Stimulated activated CD4-positive, alpha-beta T cell treated with anti-CD3 and anti-CD28 coated beads, Interleukin-15, amount 100 ng/mL, for 48 hours (primary cell): ENCODE measurements around the gene MCC.
A peak's percentile ranks its signal among the peaks of the same experiment; 100 is the strongest.
"Not testable (repeated sequence)": the region's sequence is repeated elsewhere in the genome, so short reads cannot be mapped to it uniquely, and the experiment has no call there.

Source experiments
- DNase-seq, 2 donors: peaks; one replicate each; pipeline ENCODE4 v3.0.0-alpha.2; 2020; ENCODE audit warnings: low read depth in 2 of 2

The MCC gene

DNA sequence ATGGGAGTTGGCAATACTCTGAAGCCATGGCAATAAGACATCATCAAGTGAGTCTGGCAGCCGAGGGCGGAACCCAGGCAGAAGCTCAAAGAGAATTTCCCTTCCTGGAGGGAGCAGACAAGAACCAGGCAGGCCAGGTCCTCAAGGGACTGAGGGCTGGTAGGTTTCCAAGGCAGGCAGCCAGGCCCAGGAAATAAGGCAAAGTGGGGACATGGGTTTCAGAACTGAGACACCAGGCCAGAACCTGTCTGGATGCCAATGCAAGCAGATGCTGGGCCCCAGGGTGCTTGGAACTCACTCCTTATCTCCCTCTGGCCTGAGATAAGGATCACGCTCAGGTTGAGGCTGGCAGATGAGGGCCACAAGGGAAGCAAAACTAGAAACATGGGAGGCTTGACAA is 62.3 kb downstream of the MCC start:
- no peak for DNase-seq

- no peak for DNase-seq
These were observed 66.6 kb downstream of the MCC start for GRCh38 chr5:113421693-113422092.

DNA sequence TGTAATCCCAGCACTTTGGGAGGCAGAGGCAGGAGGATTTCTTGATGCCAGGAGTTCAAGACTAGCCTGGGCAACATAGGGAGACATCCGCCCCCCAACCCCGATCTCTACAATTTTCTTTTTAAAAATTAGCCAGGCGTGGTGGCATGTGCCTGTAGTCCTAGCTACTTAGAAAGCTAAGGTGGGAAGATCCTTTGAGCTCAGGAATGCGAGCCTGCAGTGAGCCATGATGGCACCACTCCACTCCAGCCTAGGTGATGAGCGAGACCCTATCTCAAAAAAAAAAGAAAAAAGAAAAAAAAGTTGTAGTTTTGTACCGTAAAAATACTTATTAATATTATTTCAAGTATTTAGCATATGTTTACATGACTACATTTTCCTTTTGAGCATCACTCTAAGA is 82.7 kb downstream of the MCC start:
- no peak for DNase-seq

DNA sequence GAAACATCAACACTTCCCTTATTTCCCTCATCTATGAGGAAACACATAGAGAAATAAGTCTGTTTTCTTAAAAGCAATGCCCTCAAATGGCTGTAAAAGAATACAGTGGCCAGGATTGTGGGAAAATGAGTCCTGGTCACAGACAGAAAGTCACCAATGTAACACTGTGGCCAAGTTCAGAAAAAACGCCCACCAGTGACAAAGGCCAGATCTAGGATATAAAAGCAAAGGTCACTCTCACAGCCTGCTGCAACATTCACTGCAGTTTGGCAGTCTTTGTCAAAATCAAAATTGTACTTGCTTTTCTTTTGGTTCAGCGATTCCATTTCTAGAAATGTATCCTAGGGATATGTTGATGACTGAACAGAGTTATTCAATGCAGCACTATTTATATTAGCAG is 84.0 kb downstream of the MCC start:
- DNase-seq = no peak

DNA sequence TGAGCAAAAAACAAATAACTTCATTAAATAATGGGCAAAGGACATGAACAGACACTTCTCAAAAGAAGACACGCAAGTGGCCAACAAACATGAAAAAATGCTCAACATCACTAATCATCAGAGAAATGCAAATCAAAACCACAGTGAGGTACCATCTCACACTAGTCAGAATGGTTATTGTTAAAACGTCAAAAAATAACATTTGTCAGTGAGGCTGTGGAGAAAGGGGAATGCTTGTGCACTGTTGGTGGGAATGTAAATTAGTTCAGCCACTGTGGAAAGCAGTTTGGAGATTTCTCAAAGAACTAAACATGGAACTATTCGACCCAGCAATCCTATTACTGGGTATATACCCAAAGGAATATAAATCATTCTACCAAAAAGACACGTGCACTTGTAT is 90.3 kb downstream of the MCC start:
- DNase-seq = not testable (repeated sequence)

DNA sequence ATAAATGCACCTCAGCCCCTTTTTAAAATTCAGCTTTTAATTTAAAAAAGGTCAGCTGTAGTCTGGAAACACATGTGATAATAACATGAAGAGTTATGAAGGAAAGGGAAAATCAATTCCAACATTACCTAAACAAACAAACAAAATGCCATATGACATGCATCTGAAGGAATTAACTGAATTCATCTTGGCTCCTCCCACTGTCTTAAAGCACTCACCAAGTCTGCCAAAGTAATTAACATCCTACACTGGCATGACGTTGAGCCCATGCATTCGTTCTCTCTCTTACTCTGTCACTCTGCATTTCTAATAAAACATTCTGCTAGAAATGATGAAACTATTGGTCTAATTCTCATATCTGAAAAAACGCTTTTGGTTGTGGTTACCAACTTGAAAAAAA is 91.2 kb downstream of the MCC start:
- no peak for DNase-seq

DNA sequence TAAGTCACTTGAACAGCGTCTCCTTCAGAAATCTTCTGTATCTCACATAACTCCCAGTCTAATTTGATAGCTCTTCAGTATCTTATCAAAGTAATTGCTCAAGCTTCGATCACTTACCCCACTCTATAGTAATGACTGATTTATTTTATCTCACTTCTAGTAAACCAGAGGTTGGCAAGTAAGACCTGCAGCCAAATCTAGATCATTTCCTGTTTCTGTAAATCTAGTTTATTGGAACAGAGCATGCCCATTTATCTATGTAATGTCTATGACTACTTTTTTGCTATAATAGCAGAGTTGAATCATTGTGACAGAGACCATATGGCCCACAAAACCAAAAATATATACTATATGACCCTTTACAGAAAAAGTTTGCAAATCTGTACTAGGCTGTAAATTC is 93.6 kb downstream of the MCC start:
- no peak for DNase-seq

GRCh38 chr5:113390224-113390623 is 98.0 kb downstream of the MCC start:
- DNase-seq = no peak

DNA sequence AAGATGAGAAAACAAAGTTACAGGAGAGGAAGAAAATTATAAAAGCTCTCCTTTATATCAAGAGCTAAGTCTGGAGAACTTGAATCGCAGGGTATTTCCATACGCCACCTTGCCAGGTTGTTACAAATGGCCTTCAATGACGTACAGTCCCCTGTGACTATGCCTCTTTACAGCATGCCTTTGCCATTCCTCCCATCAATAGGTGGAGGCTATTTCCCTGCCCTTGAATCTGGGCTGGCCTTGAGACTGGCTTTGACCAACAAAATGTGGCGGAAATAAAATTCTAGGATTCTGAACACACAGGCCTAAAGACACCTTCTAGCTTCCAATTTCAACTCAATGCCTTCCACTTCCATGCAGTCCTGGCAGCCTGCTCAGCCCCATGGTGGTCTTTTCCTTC is 99.1 kb downstream of the MCC start:
- DNase-seq = no peak

DNA sequence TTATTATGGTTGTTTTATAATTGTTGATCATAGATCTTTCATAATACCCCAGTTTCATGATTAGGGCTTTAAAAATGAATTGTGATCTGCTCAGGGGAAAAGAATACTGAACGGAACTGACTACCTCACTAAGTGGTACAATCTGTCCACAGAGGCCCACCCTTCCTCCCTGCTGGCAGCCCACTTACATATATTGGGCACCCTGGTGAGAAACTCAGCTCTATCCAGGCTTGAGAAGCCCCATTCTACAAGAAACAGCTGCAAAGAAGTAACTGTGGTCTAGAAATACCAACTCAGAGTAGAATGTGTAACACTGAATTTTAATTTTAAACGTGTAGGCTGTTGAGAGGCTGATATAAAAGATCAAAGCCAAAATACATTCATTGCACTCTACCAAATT is 100.4 kb downstream of the MCC start:
- no peak for DNase-seq

- no peak for DNase-seq
These were observed 103.4 kb downstream of the MCC start for GRCh38 chr5:113384782-113385285.

DNA sequence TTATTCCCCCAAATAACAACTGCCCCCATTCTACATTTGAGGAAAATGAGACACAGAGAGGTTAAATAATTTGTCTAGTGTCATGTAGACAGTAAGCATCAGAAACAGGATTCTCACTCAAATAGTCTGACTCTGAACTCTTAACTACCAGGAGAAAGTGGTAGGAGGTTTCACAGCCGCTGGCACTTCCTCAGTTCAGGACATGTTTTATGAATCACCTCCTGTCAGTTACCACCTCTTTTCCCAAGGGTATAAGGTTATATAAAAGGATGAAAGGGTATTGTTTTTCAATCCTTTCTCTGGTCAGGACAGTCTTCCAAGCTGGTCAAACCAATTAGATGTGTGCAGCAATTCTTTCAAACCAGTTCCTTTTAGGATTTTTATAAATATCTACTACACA is 105.5 kb downstream of the MCC start:
- no peak for DNase-seq

DNA sequence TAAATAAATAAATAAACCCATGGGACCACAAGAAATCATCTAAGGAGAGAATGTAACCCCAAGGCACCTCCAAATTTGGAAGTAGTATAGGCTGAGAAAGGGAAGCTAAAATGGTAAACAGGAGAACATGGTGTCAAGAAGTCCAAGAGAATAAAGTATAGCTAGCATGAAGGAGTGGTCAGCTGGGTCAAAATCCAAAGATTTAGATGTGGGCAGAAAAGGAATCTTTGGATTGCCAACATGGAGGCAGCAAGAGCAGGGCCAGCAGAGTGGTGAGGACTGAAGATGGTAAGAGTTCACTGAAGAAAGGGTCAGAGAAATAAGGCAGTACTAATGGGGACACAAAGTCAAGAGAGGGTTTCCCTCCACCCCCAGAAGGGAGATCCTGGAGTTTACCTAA is 106.5 kb downstream of the MCC start:
- DNase-seq = no peak

GRCh38 chr5:113380807-113381326 is 107.4 kb downstream of the MCC start:
- DNase-seq = no peak

DNA sequence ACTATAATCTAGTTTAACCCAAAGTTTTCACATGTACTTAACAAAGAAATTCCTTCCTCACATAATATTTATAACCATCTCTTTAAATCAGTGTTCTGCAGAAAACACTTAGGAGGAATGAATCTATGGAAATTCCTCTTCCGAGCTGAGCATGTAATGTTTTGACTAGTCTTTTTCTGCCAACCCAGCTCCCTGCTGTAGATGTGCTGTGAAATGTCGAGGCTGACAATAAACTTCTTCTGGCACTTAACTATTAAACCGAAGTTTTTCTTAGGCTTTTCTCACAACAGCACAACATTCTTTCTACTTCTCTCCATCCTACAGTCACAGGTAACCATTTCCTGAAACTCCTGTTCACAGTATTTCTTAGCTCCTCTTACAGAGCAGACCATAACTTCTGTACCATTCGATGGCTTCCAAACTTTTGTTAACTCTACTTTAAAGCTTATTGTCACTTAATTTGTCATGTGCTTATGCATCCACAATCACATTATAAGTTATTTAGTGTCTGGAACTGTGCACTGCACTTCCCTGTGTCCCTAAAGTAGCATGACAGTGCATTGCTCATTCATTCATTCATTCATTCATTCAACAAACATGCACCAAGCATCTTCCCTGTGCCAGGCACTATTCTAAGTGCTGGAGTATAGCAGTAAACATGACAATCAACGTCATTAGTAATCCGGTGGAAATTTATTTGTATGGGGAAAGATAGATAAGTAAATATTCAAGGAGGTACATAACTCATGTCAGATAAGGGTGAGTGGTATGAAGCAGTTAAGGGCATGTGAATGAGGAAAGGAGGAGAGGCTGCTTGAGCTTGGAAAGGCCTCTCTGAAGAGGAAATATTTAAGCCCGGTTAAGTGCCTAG is 108.1 kb downstream of the MCC start:
- DNase-seq = no peak

- DNase-seq = peak; percentile 11 to 36
These were observed 109.2 kb downstream of the MCC start for GRCh38 chr5:113378959-113379541.

- no peak for DNase-seq
These were observed 109.7 kb downstream of the MCC start for GRCh38 chr5:113378514-113378913.

- no peak for DNase-seq
These were observed 110.2 kb downstream of the MCC start for GRCh38 chr5:113378081-113378480.

- no peak for DNase-seq
These were observed 111.6 kb downstream of the MCC start for GRCh38 chr5:113376640-113377039.

DNA sequence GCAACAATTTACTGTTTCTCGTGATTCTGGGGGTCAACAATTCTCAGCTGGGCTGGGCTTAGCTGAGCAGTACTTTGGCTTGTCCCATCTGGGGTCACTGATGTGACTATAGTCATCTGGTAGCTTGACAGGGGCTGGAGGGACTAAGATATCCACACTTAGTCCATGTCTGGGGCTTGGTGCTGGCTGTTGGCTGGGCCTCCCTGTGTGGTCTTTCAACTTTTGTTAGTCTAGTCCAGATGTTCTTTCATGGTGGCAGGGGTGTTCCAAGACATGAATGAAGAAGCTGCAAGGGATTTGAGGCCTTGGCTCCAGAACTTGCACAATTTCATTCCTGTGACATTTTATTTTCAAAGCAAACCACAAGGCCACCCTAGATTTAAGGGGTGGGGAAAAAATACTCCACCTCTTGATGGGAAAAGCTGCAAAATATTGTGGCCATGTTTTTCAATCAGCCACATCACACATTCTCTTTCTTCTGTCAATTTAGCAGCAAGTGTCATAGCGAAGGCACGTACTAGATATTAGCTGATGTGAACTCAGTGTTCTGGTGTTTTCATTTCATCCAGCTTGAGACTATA is 112.7 kb downstream of the MCC start:
- no peak for DNase-seq

DNA sequence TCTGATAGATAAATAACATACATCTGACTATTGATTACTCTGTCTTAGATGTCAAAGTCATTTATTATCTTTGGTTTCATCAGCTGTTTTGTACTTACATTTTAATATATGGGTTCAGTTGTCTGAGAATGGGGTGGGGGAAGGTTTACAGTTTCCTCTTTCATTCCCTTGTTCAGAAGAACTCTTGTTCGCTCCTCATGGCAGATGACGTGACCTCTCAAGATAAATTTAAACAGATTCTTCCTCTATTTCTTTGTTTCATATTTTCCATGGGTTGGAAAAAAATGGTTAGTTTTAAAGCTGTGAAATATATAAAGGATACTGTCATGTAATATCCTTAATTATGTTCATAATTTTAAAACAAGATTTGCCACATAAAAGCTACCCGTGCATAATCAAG is 114.8 kb downstream of the MCC start:
- no peak for DNase-seq

- no peak for DNase-seq
These were observed 116.5 kb downstream of the MCC start for GRCh38 chr5:113371721-113372196.

GRCh38 chr5:113367586-113367985 is 120.7 kb downstream of the MCC start:
- DNase-seq = no peak
